Measurements from ENCODE around the gene CPO.

CPO gene

GRCh38 chr2:206974551-206974950 is 35.2 kb downstream of the CPO start:
- no peak for DNase-seq

DNA sequence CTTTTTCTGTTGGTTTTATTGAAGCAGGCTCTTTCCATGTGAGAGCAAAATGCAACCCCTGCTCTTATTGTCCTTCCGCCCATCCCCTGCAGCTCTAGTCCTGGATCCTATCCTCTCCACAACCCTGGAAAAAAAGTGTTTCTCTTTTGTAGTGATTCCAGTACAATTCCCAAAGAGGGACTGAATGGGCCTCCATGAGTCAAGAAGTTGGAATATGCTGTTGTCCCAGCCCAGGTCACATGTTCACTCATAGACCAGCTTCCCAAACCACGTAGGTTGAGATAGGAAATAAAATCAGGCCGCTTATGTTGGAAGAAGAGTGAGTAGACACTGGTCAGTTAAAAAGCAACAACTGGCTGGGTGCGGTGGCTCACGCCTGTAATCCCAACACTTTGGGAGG is 39.4 kb downstream of the CPO start:
- no peak for DNase-seq

- no peak for DNase-seq
Measured at GRCh38 chr2:206979365-206979764, 40.0 kb downstream of the CPO start.

DNA sequence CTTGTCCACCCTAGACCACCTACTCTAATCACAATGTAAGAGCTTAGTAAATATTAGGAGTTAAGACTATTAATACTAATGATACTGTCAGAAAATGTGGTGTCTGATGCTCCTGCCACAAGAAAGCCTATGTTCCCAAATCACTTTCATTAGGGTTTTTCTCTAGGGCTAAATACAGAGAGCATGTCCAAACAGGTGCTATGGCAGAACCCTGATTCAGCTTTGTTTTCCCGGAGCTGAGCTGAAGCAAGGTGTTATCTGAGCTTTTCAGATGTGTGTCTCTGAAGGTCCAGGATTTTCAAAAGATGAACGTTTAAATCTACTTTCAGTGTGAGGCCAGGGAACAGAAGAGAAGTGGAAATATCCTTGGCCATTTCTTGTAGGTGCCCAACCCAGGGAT is 40.6 kb downstream of the CPO start:
- DNase-seq, result no peak

- no peak for DNase-seq
Measured at GRCh38 chr2:206980413-206980812, 41.1 kb downstream of the CPO start.

DNA sequence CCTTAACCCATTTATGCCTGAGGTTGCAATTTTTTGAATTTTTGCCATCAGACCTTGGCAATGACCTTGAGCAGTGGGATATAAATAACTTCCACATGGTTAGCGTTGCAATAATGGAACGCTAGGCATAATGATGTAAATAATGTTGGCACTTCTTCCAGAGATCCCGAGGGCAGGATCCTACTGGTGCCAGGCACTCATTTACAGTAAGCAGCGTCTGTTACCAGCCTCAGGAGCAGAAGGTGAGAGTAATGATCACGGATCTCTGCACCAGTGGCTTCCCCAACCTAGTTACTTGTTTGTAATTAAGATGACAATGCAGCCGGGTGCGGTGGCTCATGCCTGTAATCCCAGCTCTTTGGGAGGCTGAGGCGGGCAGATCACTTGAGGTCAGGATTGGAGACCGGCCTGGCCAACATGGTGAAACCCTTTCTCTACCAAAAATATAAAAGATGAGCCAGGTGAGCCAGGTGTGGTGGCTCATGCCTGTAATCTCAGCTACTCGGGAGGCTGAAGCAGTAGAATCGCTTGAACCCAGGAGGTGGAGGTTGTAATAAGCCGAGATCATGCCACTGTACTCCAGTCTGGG is 41.9 kb downstream of the CPO start:
- no peak for DNase-seq

- DNase-seq, result peak; percentile 4
Measured at GRCh38 chr2:206981739-206982340, 42.5 kb downstream of the CPO start.

- no peak for DNase-seq
Measured at GRCh38 chr2:206982360-206982955, 43.1 kb downstream of the CPO start.

GRCh38 chr2:206983161-206983859 is 44.0 kb downstream of the CPO start:
- DNase-seq, result no peak

DNA sequence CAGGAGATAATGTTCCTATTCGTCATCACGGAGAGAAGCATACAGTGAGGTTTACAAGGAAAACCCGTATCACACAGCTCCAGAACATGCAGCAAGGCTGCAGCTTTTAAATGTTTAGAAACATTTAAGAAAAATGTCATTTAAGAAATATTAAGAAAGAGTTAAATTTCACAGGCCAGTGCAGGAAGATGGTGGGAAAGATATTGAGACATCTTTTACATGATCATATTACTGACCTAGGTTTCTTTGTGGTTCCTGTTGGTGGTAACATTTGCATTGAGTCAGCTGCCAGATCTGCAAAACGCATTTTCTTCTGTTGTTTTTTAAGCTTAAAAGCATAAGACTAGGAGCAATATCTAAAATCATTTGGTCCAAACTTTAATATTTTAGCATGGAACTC is 44.9 kb downstream of the CPO start:
- DNase-seq, result no peak

DNA sequence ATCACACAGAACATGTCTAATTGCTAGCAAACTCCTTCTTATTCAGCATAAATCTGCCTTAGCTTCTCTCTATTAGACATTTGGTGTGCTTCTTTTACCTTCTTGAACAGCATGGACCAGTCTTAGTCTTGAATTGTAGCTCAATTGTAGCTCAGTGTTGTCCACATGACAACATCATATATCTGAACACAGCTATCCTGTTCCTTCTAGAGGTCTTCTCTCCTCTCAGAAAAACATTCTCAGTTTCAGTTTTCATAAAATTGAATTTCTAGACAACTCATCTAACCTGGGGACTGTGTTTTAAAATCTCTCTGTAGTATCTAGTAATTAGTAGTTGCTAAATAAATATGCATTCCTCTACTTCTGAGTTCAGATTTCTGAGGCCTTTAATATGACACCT is 47.6 kb downstream of the CPO start:
- no peak for DNase-seq

DNA sequence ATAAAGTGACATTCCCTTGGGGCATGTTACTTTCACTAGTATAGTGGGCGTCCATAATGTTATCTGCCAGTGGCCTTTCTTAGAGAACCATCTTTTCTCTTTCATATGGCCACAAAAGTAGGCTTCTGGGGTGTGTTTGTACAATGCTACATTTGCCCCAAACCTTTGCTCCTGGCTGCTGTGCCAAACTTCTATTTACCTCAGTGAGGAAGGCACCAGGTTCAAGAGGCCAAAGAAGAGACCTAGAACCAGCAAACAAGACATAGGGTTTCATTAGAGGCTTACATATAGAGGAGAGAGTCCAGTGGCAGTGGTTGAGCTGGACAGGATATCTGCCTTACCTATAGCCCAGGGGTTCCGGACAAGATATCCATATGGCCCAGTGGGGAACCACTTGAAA is 48.5 kb downstream of the CPO start:
- DNase-seq, result no peak

DNA sequence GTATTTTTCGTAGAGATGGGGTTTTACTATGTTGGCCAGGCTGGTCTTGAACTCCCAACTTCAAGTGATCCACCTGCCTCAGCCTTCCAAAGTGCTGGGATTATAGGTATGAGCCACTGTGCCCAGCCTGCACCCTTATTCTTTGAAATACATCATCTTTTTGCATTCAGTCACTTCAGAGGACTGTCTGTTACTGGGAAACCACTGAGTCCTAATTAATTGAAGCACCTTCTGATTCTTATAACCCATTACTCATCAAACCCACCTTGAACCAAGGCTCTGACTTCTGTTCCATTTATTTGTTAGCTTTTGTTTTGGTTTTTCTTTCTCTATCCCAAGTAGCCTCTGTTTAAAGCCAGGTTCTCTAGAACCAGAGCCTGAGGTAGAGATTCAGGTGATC is 49.6 kb downstream of the CPO start:
- DNase-seq, result no peak

DNA sequence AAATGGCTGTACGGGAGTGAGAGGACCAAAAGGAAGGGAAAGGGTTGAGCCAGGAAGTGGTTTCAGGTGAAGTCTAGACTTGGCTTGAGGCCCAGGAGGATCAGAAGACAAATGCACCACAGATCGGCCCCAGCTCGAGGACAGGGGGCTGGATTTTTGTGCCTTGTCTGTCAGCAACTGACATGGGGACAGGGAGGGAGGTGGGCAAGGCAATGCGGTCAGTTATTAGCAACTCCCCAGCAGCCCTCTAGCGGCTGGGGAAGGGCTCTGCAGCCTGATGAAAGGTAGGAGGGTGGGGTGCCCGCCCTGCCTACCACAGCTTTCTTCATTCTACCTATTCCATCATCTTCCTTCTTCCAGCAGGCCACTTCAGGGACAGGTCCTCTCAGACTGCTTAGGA is 50.0 kb downstream of the CPO start:
- no peak for DNase-seq

DNA sequence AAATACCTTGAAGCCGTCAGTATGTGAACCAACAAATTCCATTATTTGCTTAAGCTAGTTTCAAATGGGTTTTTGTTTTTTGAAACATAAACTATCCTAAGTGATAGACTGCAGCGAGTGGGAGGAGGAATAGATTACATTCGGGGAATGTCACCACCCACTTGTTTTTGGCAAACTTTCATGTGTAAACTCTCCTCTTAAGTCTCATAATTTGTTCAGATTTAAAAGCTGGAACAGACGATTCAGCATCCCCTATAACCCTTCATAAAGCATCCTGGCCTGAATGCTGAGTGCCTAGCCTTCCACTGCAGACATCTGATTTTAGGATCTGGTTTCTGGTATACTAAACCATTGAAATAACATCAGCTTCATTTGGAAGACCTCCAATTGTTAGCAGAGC is 51.0 kb downstream of the CPO start:
- no peak for DNase-seq

DNA sequence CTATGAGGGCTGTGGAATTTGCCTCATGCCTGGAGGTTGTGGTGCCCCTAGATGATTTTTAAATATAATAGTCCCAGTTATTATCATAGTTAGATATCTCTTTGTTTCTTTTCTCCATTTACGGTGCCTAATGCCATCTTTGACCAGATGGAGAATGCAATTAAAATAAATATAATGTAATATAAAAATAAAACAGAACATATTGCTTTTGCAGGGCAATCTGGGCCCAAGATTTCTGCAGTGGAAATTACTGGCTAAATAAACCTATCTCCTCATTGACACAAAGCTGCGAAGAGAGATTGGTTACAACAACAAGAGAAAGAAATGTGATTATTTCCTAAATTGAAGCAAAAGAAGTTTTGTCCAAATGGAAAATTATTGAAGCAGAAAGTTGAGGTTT is 51.8 kb downstream of the CPO start:
- DNase-seq, result no peak

DNA sequence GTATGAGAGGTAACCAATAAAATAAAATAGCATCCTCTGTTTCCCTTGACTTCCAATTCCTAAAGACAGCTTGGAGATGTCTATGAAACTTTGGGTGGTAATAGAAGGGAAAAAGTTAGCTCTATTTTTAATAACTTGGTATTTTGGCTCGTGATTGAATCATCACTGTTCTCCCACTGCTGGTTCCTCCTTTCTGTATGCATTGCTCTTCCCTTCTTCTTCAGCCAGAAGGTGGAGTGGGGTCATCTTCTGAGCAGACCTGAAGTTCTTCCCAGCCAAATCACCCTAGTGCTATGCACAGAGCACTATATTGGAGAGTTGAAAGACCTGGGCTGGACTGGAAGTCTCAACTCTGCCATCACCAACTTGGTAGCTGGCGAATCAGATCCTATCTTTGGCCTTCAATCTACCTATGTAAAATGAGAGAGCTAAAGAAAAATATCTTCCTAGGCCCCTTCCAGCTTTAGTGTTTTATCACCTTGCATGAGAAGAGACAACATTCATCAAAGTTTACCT is 54.1 kb downstream of the CPO start:
- no peak for DNase-seq

DNA sequence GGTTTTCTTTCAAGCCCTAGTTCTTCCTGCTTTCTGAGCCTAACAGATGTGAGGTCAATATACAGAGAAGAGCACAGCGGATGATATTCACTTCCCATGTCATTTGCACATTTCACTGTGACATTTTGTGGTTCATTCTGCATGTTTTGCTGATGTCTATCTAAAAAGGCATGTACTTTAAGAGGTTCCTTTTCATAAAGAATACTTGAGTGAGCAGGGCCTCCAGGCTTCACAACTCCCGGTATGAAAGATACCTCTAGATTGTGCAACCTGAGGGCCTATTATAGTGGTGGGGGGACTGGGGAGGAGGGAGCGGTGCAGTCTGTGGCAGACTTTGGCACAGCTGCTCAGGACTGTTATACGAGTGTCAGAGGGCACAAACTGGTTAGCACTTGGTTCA is 54.6 kb downstream of the CPO start:
- DNase-seq, result no peak

GRCh38 chr2:206996556-206997065 is 57.3 kb downstream of the CPO start:
- no peak for DNase-seq

DNA sequence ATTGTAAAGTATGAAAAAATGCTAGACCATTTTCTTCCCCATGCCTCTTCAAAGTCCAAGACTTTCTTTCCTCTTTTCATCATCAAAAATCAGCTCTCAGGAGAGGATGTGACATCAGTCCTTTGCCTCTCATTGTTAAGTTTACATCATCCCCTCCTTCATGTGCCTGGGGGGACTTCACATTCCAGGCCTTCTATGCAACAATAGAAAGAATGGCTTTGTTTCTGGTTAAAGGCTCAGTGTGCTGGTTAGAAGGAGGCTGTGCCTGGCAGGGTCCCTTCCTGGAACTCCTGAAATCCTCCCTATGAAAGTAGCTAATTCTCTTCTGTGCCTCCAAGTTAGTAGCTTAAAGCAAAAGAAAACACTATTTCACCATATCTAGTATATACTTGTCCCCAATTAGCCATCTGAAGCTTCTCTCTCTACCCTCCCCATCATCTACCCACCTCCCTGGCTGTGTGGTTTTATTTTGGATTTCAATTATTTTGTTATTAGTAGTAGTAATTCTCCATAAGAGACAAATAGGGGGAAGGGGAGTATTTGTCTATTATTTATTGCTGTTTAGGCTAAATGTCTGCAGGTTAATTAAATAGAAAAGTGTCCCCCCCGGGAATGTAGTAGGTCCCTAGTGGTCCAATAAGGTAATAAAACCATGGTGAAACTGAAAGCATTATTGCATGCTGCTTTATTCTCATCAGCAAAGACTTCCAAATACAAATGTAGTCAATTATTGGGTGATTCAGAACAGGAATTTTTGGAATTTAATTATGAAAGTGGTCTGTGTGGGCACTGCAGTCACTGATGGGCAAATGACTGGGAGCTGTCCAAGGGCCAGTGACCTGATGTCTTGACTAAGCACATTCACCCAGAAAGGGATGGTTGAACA is 69.0 kb downstream of the CPO start:
- no peak for DNase-seq

DNA sequence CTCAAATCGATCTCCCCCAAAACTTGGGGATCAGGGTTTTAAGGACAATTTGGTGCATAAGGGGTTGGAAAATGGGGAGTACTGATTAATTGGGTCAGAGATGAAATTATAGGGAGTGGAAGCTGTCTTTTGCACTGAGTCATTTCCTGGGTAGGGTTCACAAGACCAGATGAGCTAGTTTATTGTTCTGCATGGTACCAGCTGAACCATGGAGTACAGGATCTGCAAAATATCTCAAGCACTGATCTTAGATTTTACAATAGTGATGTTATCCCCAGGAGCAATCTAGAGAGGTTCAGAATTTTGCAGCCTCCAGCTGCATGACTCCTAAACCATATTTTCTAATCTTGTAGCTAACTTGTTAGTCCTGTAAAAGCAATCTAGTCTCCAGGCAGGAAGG is 73.1 kb downstream of the CPO start:
- no peak for DNase-seq

DNA sequence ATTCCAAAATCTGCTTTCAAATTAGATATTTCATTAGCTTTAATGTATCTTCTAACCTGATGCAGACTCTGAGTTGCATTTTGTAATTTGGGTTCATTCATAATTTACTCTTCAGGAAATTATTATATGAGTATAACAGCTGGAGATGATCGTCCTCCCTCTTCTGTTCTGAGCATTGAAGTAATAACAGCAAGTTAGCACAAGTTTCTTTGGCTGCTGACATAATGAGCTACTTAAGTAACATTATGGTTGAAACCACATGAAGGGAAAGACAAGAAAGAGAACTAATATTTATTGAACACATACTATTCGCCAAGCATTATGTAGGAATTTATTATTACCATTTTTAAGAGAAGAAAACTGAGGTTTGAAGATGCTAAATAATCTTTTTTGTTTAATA is 75.1 kb downstream of the CPO start:
- no peak for DNase-seq

DNA sequence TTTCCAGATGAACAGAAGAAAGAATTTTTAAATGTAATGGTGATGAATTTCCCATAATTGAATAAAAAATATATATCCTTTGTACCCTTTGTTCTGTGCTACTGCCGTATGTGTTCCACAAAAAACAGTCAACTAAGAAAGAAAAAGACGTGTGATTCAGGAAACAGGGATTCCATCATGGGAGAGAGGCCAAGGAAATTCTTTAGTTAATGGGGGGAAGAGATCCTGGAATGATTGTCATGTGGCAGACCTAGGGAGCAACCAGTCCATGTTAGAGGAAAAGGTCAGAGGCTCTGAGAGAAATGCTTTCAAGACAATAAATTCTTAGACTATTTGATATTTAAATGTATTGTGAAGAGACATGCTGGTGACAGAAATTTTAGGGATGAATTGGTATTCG is 76.6 kb downstream of the CPO start:
- DNase-seq, result no peak

Measured in stimulated activated naive CD4-positive, alpha-beta T cell treated with Interleukin-2 at 50 U/mL for 16 hours (primary cell).